AG09309 (cell line): ENCODE measurements around the gene BTBD3.

ENCODE experiments used
- DNase-seq: peaks from one replicate; pipeline ENCODE4 v3.0.0-alpha.2; 2010; ENCODE audit warnings: low read depth
- H3K4me3 ChIP-seq: 2 replicates; pipeline ENCODE4 v1.5.1; 2011; ENCODE audit warnings: mild to moderate bottlenecking, low read depth, low read length, moderate library complexity; ENCODE audit not compliant: control insufficient read depth
- TF ChIP-seq, protein P1 (sequence below): IDR thresholded peaks from 2 replicates; pipeline ENCODE4 v1.5.1; 2011; ENCODE audit warnings: mild to moderate bottlenecking, low read depth, low read length, inconsistent platforms; ENCODE audit not compliant: insufficient read depth, control insufficient read depth; ENCODE audit errors: missing control alignments

BTBD3 gene

DNA sequence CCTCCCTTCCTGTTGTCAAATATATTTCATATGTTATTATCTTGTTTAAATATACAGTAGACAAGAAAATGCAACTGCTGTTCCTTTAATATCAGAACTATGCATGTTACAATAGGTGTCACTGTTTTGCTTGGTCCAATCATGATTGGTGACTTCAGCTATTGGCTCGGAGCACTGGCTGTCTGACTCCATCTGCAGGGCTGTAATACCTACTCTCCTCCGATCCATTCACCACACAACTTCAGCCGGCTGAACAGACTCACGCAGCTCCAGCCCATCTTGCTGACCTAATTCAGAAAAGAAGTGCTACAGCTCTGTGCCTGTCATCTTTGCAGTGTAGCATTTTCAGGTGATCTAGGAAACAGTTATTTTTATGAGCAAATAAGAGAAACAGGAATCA is at the start of gene BTBD3:
Gene BTBD3 (plus strand): TSS at position 231 of the 400 bp plus-strand sequence. CDS start 383 bp downstream, outside the sequence.
- no peak for DNase-seq
- TF ChIP-seq, protein P1, sequence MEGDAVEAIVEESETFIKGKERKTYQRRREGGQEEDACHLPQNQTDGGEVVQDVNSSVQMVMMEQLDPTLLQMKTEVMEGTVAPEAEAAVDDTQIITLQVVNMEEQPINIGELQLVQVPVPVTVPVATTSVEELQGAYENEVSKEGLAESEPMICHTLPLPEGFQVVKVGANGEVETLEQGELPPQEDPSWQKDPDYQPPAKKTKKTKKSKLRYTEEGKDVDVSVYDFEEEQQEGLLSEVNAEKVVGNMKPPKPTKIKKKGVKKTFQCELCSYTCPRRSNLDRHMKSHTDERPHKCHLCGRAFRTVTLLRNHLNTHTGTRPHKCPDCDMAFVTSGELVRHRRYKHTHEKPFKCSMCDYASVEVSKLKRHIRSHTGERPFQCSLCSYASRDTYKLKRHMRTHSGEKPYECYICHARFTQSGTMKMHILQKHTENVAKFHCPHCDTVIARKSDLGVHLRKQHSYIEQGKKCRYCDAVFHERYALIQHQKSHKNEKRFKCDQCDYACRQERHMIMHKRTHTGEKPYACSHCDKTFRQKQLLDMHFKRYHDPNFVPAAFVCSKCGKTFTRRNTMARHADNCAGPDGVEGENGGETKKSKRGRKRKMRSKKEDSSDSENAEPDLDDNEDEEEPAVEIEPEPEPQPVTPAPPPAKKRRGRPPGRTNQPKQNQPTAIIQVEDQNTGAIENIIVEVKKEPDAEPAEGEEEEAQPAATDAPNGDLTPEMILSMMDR, result no peak
- H3K4me3 ChIP-seq, result no peak within 1 kb of the TSS

DNA sequence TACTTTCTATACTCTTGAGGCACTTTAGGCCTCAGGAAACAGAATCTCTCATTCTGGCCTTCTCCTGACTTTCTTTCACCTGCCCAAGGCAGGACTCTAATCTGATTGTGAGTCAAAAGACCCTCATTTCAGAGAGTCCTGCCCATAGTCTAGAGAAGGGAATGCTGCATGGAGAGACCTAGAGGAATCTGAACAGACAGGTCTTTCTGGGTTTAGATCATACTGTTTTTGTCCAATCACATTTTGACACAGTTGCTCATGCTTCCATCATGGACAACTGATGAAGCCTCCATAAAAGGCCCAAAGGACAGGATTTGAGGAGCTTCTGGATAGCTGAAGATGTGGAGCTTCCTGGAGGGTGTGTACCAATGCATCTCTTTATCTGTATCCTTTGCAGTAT is 48.1 kb upstream of the BTBD3 start:
- DNase-seq, result no peak
- H3K4me3 ChIP-seq, result no peak overlapping the region
- TF ChIP-seq, protein P1, result no peak

DNA sequence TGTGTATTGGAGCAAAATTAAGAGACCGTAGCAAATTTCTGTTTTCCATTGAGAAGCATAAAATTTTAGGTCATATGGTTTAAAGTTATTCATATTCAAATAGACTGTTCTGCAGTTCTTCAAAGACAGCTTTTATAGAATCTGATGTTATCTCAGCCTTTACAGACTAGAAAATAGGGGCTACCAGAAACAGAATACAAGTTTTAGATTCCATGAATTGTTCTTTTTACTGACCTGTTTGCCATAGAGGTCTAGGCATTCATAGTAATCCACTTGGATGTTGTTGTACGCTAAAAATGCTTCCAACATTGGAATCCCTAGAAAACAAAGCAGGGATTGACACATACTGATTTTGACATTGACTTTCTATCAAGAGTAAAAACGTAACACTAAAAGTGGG is 47.3 kb upstream of the BTBD3 start:
- no peak for DNase-seq
- no peak overlapping the region for H3K4me3 ChIP-seq
- TF ChIP-seq, protein P1, result no peak

DNA sequence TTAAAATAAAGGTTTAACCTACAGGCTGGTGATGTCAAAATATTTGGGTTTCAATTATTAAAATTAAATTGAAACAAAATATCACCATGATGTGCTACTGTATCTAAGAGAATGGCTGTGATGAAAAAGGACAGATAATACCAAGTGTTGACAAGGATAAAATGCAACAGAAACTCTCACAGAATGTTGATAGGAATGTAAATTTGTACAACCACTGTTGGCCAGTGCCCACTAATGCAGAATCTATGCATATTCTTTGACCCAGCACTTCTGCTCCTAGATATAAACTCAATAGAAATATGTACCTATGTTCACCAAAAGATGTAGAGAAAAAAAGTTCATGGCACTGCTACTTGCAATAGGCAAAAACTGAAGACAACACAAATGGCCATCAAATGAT is 41.1 kb upstream of the BTBD3 start:
- H3K4me3 ChIP-seq, result no peak overlapping the region
- TF ChIP-seq, protein P1, result no peak
- no peak for DNase-seq

- DNase-seq, result no peak
- H3K4me3 ChIP-seq, result no peak overlapping the region
- TF ChIP-seq, protein P1, result no peak
Observed at GRCh38 chr20:11880680-11881079, 37.0 kb upstream of the BTBD3 start.

DNA sequence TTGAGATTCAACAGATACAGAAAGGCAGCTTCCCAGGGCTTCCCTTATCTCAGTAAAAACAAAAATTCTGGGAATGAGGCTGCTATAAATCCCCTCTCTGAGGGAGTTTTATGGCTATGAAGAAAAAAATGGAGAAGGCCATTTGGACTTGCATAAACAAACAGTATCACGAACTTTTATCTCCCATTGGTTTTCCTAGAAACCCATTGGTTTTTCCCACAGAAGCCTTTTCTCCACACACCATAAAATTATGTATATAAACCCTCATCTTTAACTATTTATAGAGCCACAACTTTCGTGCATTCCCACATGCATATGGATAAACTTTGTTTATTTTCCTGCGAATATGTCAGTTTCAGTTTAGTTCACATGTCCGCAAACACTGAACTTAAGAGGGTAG is 36.2 kb upstream of the BTBD3 start:
- DNase-seq, result no peak
- TF ChIP-seq, protein P1, result no peak
- H3K4me3 ChIP-seq, result no peak overlapping the region

DNA sequence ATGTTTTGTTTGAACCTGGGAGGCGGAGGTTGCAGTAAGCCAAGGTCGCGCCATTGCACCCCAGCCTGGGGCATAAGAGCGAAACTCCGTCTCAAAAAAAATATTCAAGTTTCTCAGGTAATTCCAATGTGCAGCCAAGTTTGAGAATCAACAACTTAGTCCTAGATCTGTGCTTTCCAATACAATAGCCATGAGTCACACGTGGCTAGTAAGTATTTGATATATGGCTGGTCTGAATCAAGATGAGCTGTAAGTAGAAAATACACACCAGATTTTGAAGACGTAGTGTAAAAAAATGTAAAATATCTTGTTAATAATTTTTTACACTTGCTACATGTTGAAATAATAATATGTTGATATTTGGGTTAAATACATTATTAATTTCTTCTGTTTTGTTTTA is 35.0 kb upstream of the BTBD3 start:
- DNase-seq, result no peak
- TF ChIP-seq, protein P1, result no peak
- H3K4me3 ChIP-seq, result no peak overlapping the region
